ENCODE measurements around the gene ZAR1L. TPM values are rescaled to one million over a fixed set of nuclear protein-coding genes. Genes with fewer than 3 reads are reported as not detected.

ZAR1L gene
- total and polyA plus RNA-seq, 9 of the 15 experiments (the other 6 are each of a cell fraction or from before 2014, with no cell fraction given): not detected

- TF ChIP-seq THRB (CRISPR knock-in tag; conservative IDR thresholded peaks at IDR 0.05) (no peak), FUS (optimal IDR thresholded peaks at IDR 0.05; ENCODE audit: low read depth, low read length) (no peak)
Observed at GRCh38 chr13:32300406-32300805, 14.8 kb downstream of the ZAR1L start (continued).

- ATAC-seq (no peak), DNase-seq (ENCODE audit: extremely low read depth in 1 of 4, low spot score in 3 of 4) (no peak), FAIRE-seq (no peak)
- H3K36me3 ChIP-seq (ENCODE audit: control insufficient read depth, insufficient read depth, low read length): no peaks in the 10 kb centered on the region
- H3K79me2 ChIP-seq (ENCODE audit: control insufficient read depth, insufficient read depth, low read length): no peaks in the 10 kb centered on the region
- CTCF ChIA-PET (ENCODE audit: low intra/inter-chr PET ratio): no interaction called here
- in situ Hi-C loops (cut with MboI): loop anchor here (25.0 kb wide), 1 partner anchor 388 kb away; no protein-coding TSS in a partner anchor
- H3K27me3 ChIP-seq (ENCODE audit: control insufficient read depth in 2 of 2, insufficient read depth in 2 of 2, low read length in 2 of 2): peaks cover 12 to 27% of the 10 kb centered on the region in 2 experiments; a peak in 4 of 5 replicates
- no peaks in the 10 kb centered on the region for H4K20me1 ChIP-seq (replicated peaks; ENCODE audit: control insufficient read depth, insufficient read depth, low read length)
- H3K9ac ChIP-seq (ENCODE audit: insufficient read depth in 1 of 2, low read depth in 2 of 2, low read length in 2 of 2): no peak overlapping the region
- intact Hi-C loops (cut with micrococcal nuclease): no loop called here
- no peaks in the 10 kb centered on the region for H3K9me1 ChIP-seq (ENCODE audit: control insufficient read depth, insufficient read depth, low read length)
- no peaks in the 10 kb centered on the region for H3K9me3 ChIP-seq (replicated peaks; ENCODE audit: control insufficient read depth, insufficient read depth, low read depth, low read length)
- H2AFZ ChIP-seq (ENCODE audit: low read depth, low read length): no peak overlapping the region
- H3K4me2 ChIP-seq (ENCODE audit: insufficient read depth, low read length): no peak overlapping the region
- POLR2A ChIA-PET: interaction anchor here (1.2 kb wide), 1 partner anchor 16 kb away, joined by 6 read pairs; the partner anchor contains the start of genes BRCA2 and ZAR1L
- WGBS (ENCODE audit: insufficient coverage, low coverage, missing lambda C conversion rate): 0% methylated on average over 4 of the region's 4 CpGs
- BruUV-seq (replicated peaks): no TSS peak
- no peaks in the 10 kb centered on the region for H3K4me1 ChIP-seq (replicated peaks in 1 of 2; ENCODE audit: control insufficient read depth in 2 of 2, insufficient read depth in 2 of 2, low read length in 2 of 2)
- no peak overlapping the region for H3K4me3 ChIP-seq
- no peak overlapping the region for H3K27ac ChIP-seq (ENCODE audit: extremely low read depth, low read depth, low read length)
- TF ChIP-seq ARNT (IDR thresholded peaks at IDR 0.05): no peak
- TF ChIP-seq ZNF644 (tag; IDR thresholded peaks at IDR 0.05; ENCODE audit: low read depth): no peak
- no peak for TF ChIP-seq PHF8 (IDR thresholded peaks at IDR 0.05; ENCODE audit: borderline replicate concordance, low read length)
- no peak for TF ChIP-seq TAF7 (tag; IDR thresholded peaks at IDR 0.05)
- no peak for TF ChIP-seq MEF2D (tag; conservative IDR thresholded peaks at IDR 0.05; ENCODE audit: low read depth)
- no peak for TF ChIP-seq ZKSCAN1 (IDR thresholded peaks at IDR 0.05; ENCODE audit: low read depth, low read length)
- no peak for TF ChIP-seq CBX3 (IDR thresholded peaks at IDR 0.05; ENCODE audit: borderline replicate concordance in 1 of 2, low read length in 2 of 2)
- TF ChIP-seq CEBPB (tag; IDR thresholded peaks at IDR 0.05): no peak
- no peak for TF ChIP-seq ZNF592 (IDR thresholded peaks at IDR 0.05)
- TF ChIP-seq TEAD2 (tag; IDR thresholded peaks at IDR 0.05): no peak
- no peak for TF ChIP-seq ZBTB8A (IDR thresholded peaks at IDR 0.05; ENCODE audit: partially characterized antibody)
- no peak for TF ChIP-seq ZNF507 (tag; conservative IDR thresholded peaks at IDR 0.05)
- TF ChIP-seq JUN (IDR thresholded peaks at IDR 0.05; ENCODE audit: borderline replicate concordance, low read depth, low read length): no peak
- no peak for TF ChIP-seq JUN (CRISPR knock-in tag; IDR thresholded peaks at IDR 0.05; ENCODE audit: borderline replicate concordance)
- no peak for TF ChIP-seq SETDB1 (IDR thresholded peaks at IDR 0.05; ENCODE audit: low read length)
- no peak for TF ChIP-seq CHD4 (IDR thresholded peaks at IDR 0.05; ENCODE audit: insufficient read depth, insufficient replicate concordance, low read depth, low read length, poor library complexity, severe bottlenecking)
Observed at GRCh38 chr13:32299893-32300292, 15.3 kb downstream of the ZAR1L start.

Data from K562 (cell line).